IMR-90 (cell line): ENCODE data around the gene ADRA2C.

Experiments used
- BHLHE40 ChIP-seq: fragments of 150-350 bp; IDR thresholded peaks from 2 replicates; pipeline ENCODE4 v1.6.1; 2016; ENCODE audit warnings: mild to moderate bottlenecking, low read depth, low read length
- MAFK ChIP-seq: IDR thresholded peaks from 2 replicates; pipeline ENCODE4 v1.6.1; 2012; ENCODE audit warnings: low read depth, low read length, improper control_type of control experiment
- MAZ ChIP-seq: IDR thresholded peaks from 2 replicates; pipeline ENCODE4 v1.6.1; 2012; ENCODE audit warnings: low read depth, mild to moderate bottlenecking, low read length, improper control_type of control experiment, moderate library complexity, borderline replicate concordance
- MXI1 ChIP-seq: IDR thresholded peaks from 2 replicates; pipeline ENCODE4 v1.6.1; 2012; ENCODE audit warnings: low read depth, mild to moderate bottlenecking, low read length, moderate library complexity, borderline replicate concordance
- NFE2L2 ChIP-seq: fragments of 150-350 bp; IDR thresholded peaks from 2 replicates; pipeline ENCODE4 v1.6.1; 2016; ENCODE audit warnings: low read depth, mild to moderate bottlenecking, low read length
- POLR2A ChIP-seq: IDR thresholded peaks from 2 replicates; pipeline ENCODE4 v1.6.1; 2012; ENCODE audit warnings: mild to moderate bottlenecking, low read depth, low read length
- RCOR1 ChIP-seq: IDR thresholded peaks from 2 replicates; pipeline ENCODE4 v1.6.1; 2012; ENCODE audit warnings: mild to moderate bottlenecking, low read length, improper control_type of control experiment; ENCODE audit not compliant: insufficient replicate concordance
- RFX5 ChIP-seq: IDR thresholded peaks from 2 replicates; pipeline ENCODE4 v1.8.0; 2012; ENCODE audit warnings: low read depth, mild to moderate bottlenecking, low read length, moderate library complexity
- SMC3 ChIP-seq: fragments of 150-350 bp; IDR thresholded peaks from 2 replicates; pipeline ENCODE4 v1.6.1; 2016; ENCODE audit warnings: low read depth, mild to moderate bottlenecking, antibody characterized with exemption, low read length, moderate library complexity
- TF ChIP-seq, protein P1 (sequence below): conservative IDR thresholded peaks from 2 replicates; pipeline ENCODE4 v1.5.1; 2012; ENCODE audit warnings: mild to moderate bottlenecking, low read depth, low read length, improper control_type of control experiment

DNA sequence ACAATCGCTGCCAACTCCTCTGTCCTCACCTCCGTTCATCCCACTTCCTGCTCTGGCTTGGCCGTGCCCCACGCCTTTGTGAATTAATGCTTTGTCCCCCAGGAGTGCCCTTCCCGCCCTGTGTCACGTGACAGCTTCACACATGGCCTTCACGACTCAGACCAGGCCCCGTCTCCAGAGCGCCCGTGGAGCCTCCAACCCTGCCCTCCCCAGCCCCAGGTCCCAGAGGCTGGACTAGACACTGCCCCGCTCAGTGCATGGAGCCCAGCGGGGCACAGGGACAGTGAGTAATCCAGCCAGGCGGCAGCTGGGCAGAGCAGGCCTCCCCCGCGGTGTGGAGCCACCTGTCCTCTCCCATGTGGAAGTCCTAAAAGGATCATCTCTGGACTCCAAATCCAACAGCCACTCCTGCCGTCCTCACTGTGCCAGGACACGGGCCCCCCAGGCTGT is 7.4 kb downstream of the ADRA2C start:
- TF ChIP-seq RFX5 (no peak), NFE2L2 (no peak), MXI1 (no peak), SMC3 (no peak), MAFK (no peak), MAZ (no peak), BHLHE40 (no peak), POLR2A (no peak), RCOR1 (no peak)
- TF ChIP-seq, protein P1, sequence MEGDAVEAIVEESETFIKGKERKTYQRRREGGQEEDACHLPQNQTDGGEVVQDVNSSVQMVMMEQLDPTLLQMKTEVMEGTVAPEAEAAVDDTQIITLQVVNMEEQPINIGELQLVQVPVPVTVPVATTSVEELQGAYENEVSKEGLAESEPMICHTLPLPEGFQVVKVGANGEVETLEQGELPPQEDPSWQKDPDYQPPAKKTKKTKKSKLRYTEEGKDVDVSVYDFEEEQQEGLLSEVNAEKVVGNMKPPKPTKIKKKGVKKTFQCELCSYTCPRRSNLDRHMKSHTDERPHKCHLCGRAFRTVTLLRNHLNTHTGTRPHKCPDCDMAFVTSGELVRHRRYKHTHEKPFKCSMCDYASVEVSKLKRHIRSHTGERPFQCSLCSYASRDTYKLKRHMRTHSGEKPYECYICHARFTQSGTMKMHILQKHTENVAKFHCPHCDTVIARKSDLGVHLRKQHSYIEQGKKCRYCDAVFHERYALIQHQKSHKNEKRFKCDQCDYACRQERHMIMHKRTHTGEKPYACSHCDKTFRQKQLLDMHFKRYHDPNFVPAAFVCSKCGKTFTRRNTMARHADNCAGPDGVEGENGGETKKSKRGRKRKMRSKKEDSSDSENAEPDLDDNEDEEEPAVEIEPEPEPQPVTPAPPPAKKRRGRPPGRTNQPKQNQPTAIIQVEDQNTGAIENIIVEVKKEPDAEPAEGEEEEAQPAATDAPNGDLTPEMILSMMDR = no peak
